K562 (cell line): ENCODE results near the gene GRK4. TPM values are rescaled to one million over a fixed set of nuclear protein-coding genes. Genes with fewer than 3 reads are reported as not detected.
A peak's percentile ranks its signal among the peaks of the same experiment; 100 is the strongest.

Experiments
- BHLHE40 ChIP-seq: IDR thresholded peaks from 2 replicates; pipeline ENCODE4 v1.6.1; 2011; ENCODE audit warnings: low read length, improper control_type of control experiment
- CC2D1A ChIP-seq: fragments of 450-650 bp; IDR thresholded peaks from 2 replicates; pipeline ENCODE4 v1.6.1; 2017; ENCODE audit warnings: mild to moderate bottlenecking
- CTCFL ChIP-seq: IDR thresholded peaks from 2 replicates; pipeline ENCODE4 v1.6.1; 2011; ENCODE audit warnings: borderline replicate concordance, low read depth, mild to moderate bottlenecking, moderate library complexity, low read length; ENCODE audit not compliant: insufficient read depth, poor library complexity, severe bottlenecking
- ELF1 ChIP-seq: fragments of 200-800 bp; sonication (Bioruptor generic); IDR thresholded peaks from 2 replicates; pipeline ENCODE4 v1.6.1; 2016; ENCODE audit warnings: missing genetic modification characterization, missing compliant biosample characterization
- GTF2E2 ChIP-seq: fragments of 200-800 bp; sonication (Bioruptor generic); IDR thresholded peaks from 2 replicates; pipeline ENCODE4 v1.6.1; 2016; ENCODE audit warnings: missing genetic modification characterization, missing compliant biosample characterization
- ILF3 ChIP-seq: fragments of 450-650 bp; IDR thresholded peaks from 2 replicates; pipeline ENCODE4 v1.6.1; 2018; ENCODE audit warnings: antibody characterized with exemption, mild to moderate bottlenecking, moderate library complexity, borderline replicate concordance
- MYNN ChIP-seq, 2 experiments: sonication (generic); formaldehyde crosslinking in 1 of 2; IDR thresholded peaks; 2 replicates each; pipeline versions ENCODE4 v1.5.0 to v1.6.1; 2016 to 2020; ENCODE audit warnings: antibody characterized with exemption in 1 of 2, missing genetic modification reagents in 1 of 2
- POLR2G ChIP-seq: fragments of 200-400 bp; formaldehyde crosslinking; IDR thresholded peaks from 2 replicates; pipeline ENCODE4 v1.6.1; 2017; ENCODE audit warnings: low read depth, mild to moderate bottlenecking, antibody characterized with exemption, low read length, moderate library complexity
- PRDM10 ChIP-seq: fragments of 450-650 bp; IDR thresholded peaks from 2 replicates; pipeline ENCODE4 v1.6.1; 2018; ENCODE audit not compliant: partially characterized antibody
- PTRF ChIP-seq: fragments of 450-650 bp; IDR thresholded peaks from 2 replicates; pipeline ENCODE4 v1.6.1; 2016; ENCODE audit warnings: mild to moderate bottlenecking, missing genetic modification characterization, missing compliant biosample characterization
- SMARCA4 ChIP-seq: fragments of 450-650 bp; IDR thresholded peaks from 2 replicates; pipeline ENCODE4 v1.6.1; 2016
- SREBF1 ChIP-seq: fragments of 150-350 bp; IDR thresholded peaks from 2 replicates; pipeline ENCODE4 v1.6.1; 2014; ENCODE audit warnings: antibody characterized with exemption, low read depth, low read length, borderline replicate concordance
- XRCC5 ChIP-seq: fragments of 200-400 bp; formaldehyde crosslinking; IDR thresholded peaks from 2 replicates; pipeline ENCODE4 v1.6.1; 2017; ENCODE audit warnings: low read depth, mild to moderate bottlenecking, low read length
- YY1 ChIP-seq, 3 experiments: IDR thresholded peaks; 2 replicates each; pipeline ENCODE4 v1.6.1; 2011; ENCODE audit warnings: low read length in 2 of 3, mild to moderate bottlenecking in 2 of 3, moderate library complexity in 2 of 3, borderline replicate concordance in 1 of 3, control low read depth in 1 of 3, low read depth in 1 of 3; ENCODE audit not compliant: insufficient read depth in 3 of 3, insufficient replicate concordance in 2 of 3, control insufficient read depth in 1 of 3, insufficient read length in 1 of 3; ENCODE audit errors: extremely low read depth in 1 of 3
- ZFX ChIP-seq: sonication (generic); formaldehyde crosslinking; IDR thresholded peaks from 2 replicates; pipeline ENCODE4 v1.8.0; 2022; ENCODE audit warnings: mild to moderate bottlenecking, missing genetic modification reagents, moderate library complexity
- ZNF282 ChIP-seq: sonication (generic); formaldehyde crosslinking; IDR thresholded peaks from 2 replicates; pipeline ENCODE4 v1.8.1; 2023; ENCODE audit warnings: missing genetic modification reagents
- polyA plus RNA-seq, 8 experiments: library from polyadenylated mRNA; depleted of rRNA in 4 of 8; stranded (reverse) in 5 of 8; unstranded in 3 of 8; fragments of >200 nt; fragmentation: Nextera tagmentation in 2 of 8; fragmentation: Illumina TruSeq in 1 of 8; extraction: Ambion mirVana in 2 of 8; extraction: Trizol in 1 of 8; gene quantifications; 2 replicates each; pipeline versions ENCODE4 v1.2.1 to v1.2.3, GENCODE V29; 2011 to 2014; ENCODE audit warnings: inconsistent platforms in 1 of 8, missing spikeins in 1 of 8
- total RNA-seq, 7 experiments: library from RNA; depleted of rRNA in 6 of 7; stranded (reverse); fragments of >200 nt in 6 of 7; fragmentation: Illumina TruSeq in 2 of 7; extraction: Trizol in 2 of 7; gene quantifications; 2 replicates each; pipeline versions ENCODE4 v1.2.1 to v1.2.3, GENCODE V29; 2011 to 2021; ENCODE audit warnings: low replicate concordance in 1 of 7
- TF ChIP-seq, protein P1 (sequence below): sonication (generic); formaldehyde crosslinking; IDR thresholded peaks from 2 replicates; pipeline ENCODE4 v1.8.0; 2022; ENCODE audit warnings: mild to moderate bottlenecking, missing genetic modification reagents
- TF ChIP-seq, protein P2 (sequence below), 2 experiments: IDR thresholded peaks; 2 replicates each; pipeline ENCODE4 v1.6.1; 2011; ENCODE audit warnings: borderline replicate concordance in 1 of 2, control low read depth in 1 of 2, low read depth in 1 of 2, low read length in 1 of 2, mild to moderate bottlenecking in 1 of 2, mixed read lengths in 1 of 2, moderate library complexity in 1 of 2; ENCODE audit not compliant: insufficient read depth in 1 of 2, insufficient read length in 1 of 2, poor library complexity in 1 of 2, severe bottlenecking in 1 of 2; ENCODE audit errors: extremely low read depth in 1 of 2

Gene GRK4
- total and polyA plus RNA-seq, 9 of the 15 experiments (the other 6 are each of a cell fraction or from before 2014, with no cell fraction given), result 1.1 to 4.8 (median 2.6) TPM

GRCh38 chr4:3073158-3074077 lies 110.0 kb downstream of the GRK4 start (continued):
- TF ChIP-seq CTCFL (peak; percentile 93), ELF1 (peak; percentile 47), MYNN (IDR thresholded peaks at IDR 0.05) (no peak), MYNN (CRISPR knock-in tag; IDR thresholded peaks at IDR 0.05) (no peak), CC2D1A (no peak), ZNF282 (CRISPR knock-in tag) (no peak), YY1 (IDR thresholded peaks at IDR 0.05; ENCODE audit: borderline replicate concordance in 1 of 3, control insufficient read depth in 1 of 3, extremely low read depth in 1 of 3, insufficient read depth in 3 of 3, insufficient read length in 1 of 3, insufficient replicate concordance in 2 of 3, low read depth in 1 of 3, low read length in 2 of 3) (peak in 1 of 3 experiments; percentile 26), SREBF1 (no peak), PTRF (tag) (no peak), SMARCA4 (no peak), ZFX (CRISPR knock-in tag) (no peak; the same call in 1 of the 2 replicates), BHLHE40 (no peak), PRDM10 (peak; percentile 16), XRCC5 (no peak), GTF2E2 (no peak), POLR2G (peak; percentile 49), ILF3 (no peak)
- TF ChIP-seq, protein P1, sequence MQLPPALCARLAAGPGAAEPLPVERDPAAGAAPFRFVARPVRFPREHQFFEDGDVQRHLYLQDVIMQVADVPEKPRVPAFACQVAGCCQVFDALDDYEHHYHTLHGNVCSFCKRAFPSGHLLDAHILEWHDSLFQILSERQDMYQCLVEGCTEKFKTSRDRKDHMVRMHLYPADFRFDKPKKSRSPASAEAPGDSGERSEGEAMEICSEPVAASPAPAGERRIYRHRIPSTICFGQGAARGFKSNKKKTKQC, result no peak
- TF ChIP-seq, protein P2, sequence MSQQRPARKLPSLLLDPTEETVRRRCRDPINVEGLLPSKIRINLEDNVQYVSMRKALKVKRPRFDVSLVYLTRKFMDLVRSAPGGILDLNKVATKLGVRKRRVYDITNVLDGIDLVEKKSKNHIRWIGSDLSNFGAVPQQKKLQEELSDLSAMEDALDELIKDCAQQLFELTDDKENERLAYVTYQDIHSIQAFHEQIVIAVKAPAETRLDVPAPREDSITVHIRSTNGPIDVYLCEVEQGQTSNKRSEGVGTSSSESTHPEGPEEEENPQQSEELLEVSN (IDR thresholded peaks at IDR 0.05; ENCODE audit: borderline replicate concordance in 1 of 2, extremely low read depth in 1 of 2, insufficient read depth in 1 of 2, insufficient read length in 1 of 2, low read depth in 1 of 2, low read length in 1 of 2, poor library complexity in 1 of 2, severe bottlenecking in 1 of 2), result peak; percentile 69 to 88
